ENCODE data around the gene ADAMTSL3. TPM values are rescaled to one million over a fixed set of nuclear protein-coding genes. Genes with fewer than 3 reads are reported as not detected.

The ADAMTSL3 gene
- total RNA-seq, 1 donor from 2014 or later = 0.41 TPM

GRCh38 chr15:83720468-83720867, 66.5 kb downstream of the ADAMTSL3 start:
- peaks cover 6% of the 10 kb centered on the region for H3K4me1 ChIP-seq
- no peaks in the 10 kb centered on the region for H3K4me1 Mint-ChIP-seq

GRCh38 chr15:83721031-83721430, 67.1 kb downstream of the ADAMTSL3 start:
- H3K4me3 Mint-ChIP-seq = no peak overlapping the region
- H3F3A ChIP-seq (ENCODE audit: low read depth) = no peaks in the 10 kb centered on the region

More at GRCh38 chr15:83720468-83720867, 66.5 kb downstream of the ADAMTSL3 start:
- H3K27ac ChIP-seq = no peak overlapping the region
- no peak overlapping the region for H3K4me2 ChIP-seq
- no peak overlapping the region for H2AFZ ChIP-seq (replicated peaks)
- Mint-ChIP-seq H3K36me3 (no peaks in the 10 kb centered on the region), H3K27ac (no peak overlapping the region), H3K27me3 (ENCODE audit: insufficient read depth, low read depth) (peaks cover 2% of the 10 kb centered on the region), H3K9me3 (no peaks in the 10 kb centered on the region), H3K4me3 (no peak overlapping the region)
- H3K9me3 ChIP-seq (ENCODE audit: low read depth) = no peaks in the 10 kb centered on the region
- H3K9ac ChIP-seq = no peak overlapping the region
- H3K4me3 ChIP-seq = no peak overlapping the region
- no peaks in the 10 kb centered on the region for H3K27me3 ChIP-seq
- H3F3A ChIP-seq (ENCODE audit: low read depth) = no peaks in the 10 kb centered on the region
- no peak for DNase-seq (ENCODE audit: low spot score)
- TF ChIP-seq EZH2 (IDR thresholded peaks at IDR 0.05) = no peak
- TF ChIP-seq CTCF (IDR thresholded peaks at IDR 0.05) = no peak
- TF ChIP-seq EZH2phosphoT487 (IDR thresholded peaks at IDR 0.05) = no peak
- H4K20me1 ChIP-seq (ENCODE audit: low read depth) = no peaks in the 10 kb centered on the region
- no peaks in the 10 kb centered on the region for H3K79me2 ChIP-seq (ENCODE audit: low read depth)
- no peaks in the 10 kb centered on the region for H3K36me3 ChIP-seq

GRCh38 chr15:83721981-83722380, 68.1 kb downstream of the ADAMTSL3 start:
- no peaks in the 10 kb centered on the region for H3K4me1 Mint-ChIP-seq
- no peak overlapping the region for H3K27ac Mint-ChIP-seq
- no peaks in the 10 kb centered on the region for H3K36me3 ChIP-seq
- H3K79me2 ChIP-seq (ENCODE audit: low read depth) = no peaks in the 10 kb centered on the region
- no peaks in the 10 kb centered on the region for H3F3A ChIP-seq (ENCODE audit: low read depth)
- no peaks in the 10 kb centered on the region for H3K27me3 ChIP-seq
- H3K4me2 ChIP-seq = no peak overlapping the region
- no peak overlapping the region for H3K4me3 Mint-ChIP-seq
- no peaks in the 10 kb centered on the region for H3K36me3 Mint-ChIP-seq
- no peak overlapping the region for H3K4me3 ChIP-seq
- H3K9me3 Mint-ChIP-seq = no peaks in the 10 kb centered on the region
- H2AFZ ChIP-seq (replicated peaks) = no peak overlapping the region
- no peak overlapping the region for H3K9ac ChIP-seq
- no peak overlapping the region for H3K27ac ChIP-seq
- no peaks in the 10 kb centered on the region for H3K9me3 ChIP-seq (ENCODE audit: low read depth)
- H4K20me1 ChIP-seq (ENCODE audit: low read depth) = no peaks in the 10 kb centered on the region
- no peak for DNase-seq (ENCODE audit: low spot score)
- H3K4me1 ChIP-seq = no peaks in the 10 kb centered on the region
- no peak for TF ChIP-seq EZH2phosphoT487 (IDR thresholded peaks at IDR 0.05)
- peaks cover 2% of the 10 kb centered on the region for H3K27me3 Mint-ChIP-seq (ENCODE audit: insufficient read depth, low read depth)

More at GRCh38 chr15:83721031-83721430, 67.1 kb downstream of the ADAMTSL3 start:
- H3K27me3 ChIP-seq = no peaks in the 10 kb centered on the region
- H3K36me3 ChIP-seq = no peaks in the 10 kb centered on the region
- no peaks in the 10 kb centered on the region for H3K9me3 ChIP-seq (ENCODE audit: low read depth)
- DNase-seq (ENCODE audit: low spot score) = no peak
- no peak overlapping the region for H3K4me3 ChIP-seq
- H3K4me1 ChIP-seq = peaks cover 6% of the 10 kb centered on the region
- H4K20me1 ChIP-seq (ENCODE audit: low read depth) = no peaks in the 10 kb centered on the region
- H2AFZ ChIP-seq (replicated peaks) = no peak overlapping the region
- Mint-ChIP-seq H3K27me3 (ENCODE audit: insufficient read depth, low read depth) (peaks cover 2% of the 10 kb centered on the region), H3K27ac (no peak overlapping the region), H3K36me3 (no peaks in the 10 kb centered on the region), H3K4me1 (no peaks in the 10 kb centered on the region), H3K9me3 (no peaks in the 10 kb centered on the region)
- TF ChIP-seq EZH2phosphoT487 (IDR thresholded peaks at IDR 0.05) (no peak), EZH2 (IDR thresholded peaks at IDR 0.05) (no peak), CTCF (IDR thresholded peaks at IDR 0.05) (no peak)
- H3K4me2 ChIP-seq = no peak overlapping the region
- H3K79me2 ChIP-seq (ENCODE audit: low read depth) = no peaks in the 10 kb centered on the region
- H3K27ac ChIP-seq = no peak overlapping the region
- no peak overlapping the region for H3K9ac ChIP-seq

GRCh38 chr15:83723216-83723615, 69.3 kb downstream of the ADAMTSL3 start:
- H2AFZ ChIP-seq (replicated peaks) = no peak overlapping the region
- Mint-ChIP-seq H3K9me3 (no peaks in the 10 kb centered on the region), H3K27me3 (ENCODE audit: insufficient read depth, low read depth) (peaks cover 2% of the 10 kb centered on the region), H3K27ac (no peak overlapping the region), H3K4me1 (no peaks in the 10 kb centered on the region), H3K36me3 (no peaks in the 10 kb centered on the region), H3K4me3 (no peak overlapping the region)
- no peaks in the 10 kb centered on the region for H3K4me1 ChIP-seq
- H3K4me2 ChIP-seq = no peak overlapping the region
- H3K27me3 ChIP-seq = no peaks in the 10 kb centered on the region
- H4K20me1 ChIP-seq (ENCODE audit: low read depth) = no peaks in the 10 kb centered on the region
- no peak overlapping the region for H3K4me3 ChIP-seq
- no peaks in the 10 kb centered on the region for H3K9me3 ChIP-seq (ENCODE audit: low read depth)
- no peaks in the 10 kb centered on the region for H3K36me3 ChIP-seq
- no peaks in the 10 kb centered on the region for H3F3A ChIP-seq (ENCODE audit: low read depth)
- no peak overlapping the region for H3K9ac ChIP-seq
- no peak for TF ChIP-seq CTCF (IDR thresholded peaks at IDR 0.05)
- TF ChIP-seq EZH2phosphoT487 (IDR thresholded peaks at IDR 0.05) = no peak
- TF ChIP-seq EZH2 (IDR thresholded peaks at IDR 0.05) = no peak
- DNase-seq (ENCODE audit: low spot score) = no peak
- no peaks in the 10 kb centered on the region for H3K79me2 ChIP-seq (ENCODE audit: low read depth)
- H3K27ac ChIP-seq = no peak overlapping the region
